ENCODE results near the gene INTS14. TPM values are rescaled to one million over a fixed set of nuclear protein-coding genes. Genes with fewer than 3 reads are reported as not detected.
A peak's percentile ranks its signal among the peaks of the same experiment; 100 is the strongest.

INTS14 gene
- total and polyA plus RNA-seq, 9 of the 15 experiments (the other 6 are each of a cell fraction or from before 2014, with no cell fraction given) = 30.5 to 92.4 (median 46.5) TPM

- TF ChIP-seq CEBPZ (IDR thresholded peaks at IDR 0.05; ENCODE audit: borderline replicate concordance, low read depth, low read length) = no peak
- TF ChIP-seq ZBTB40 (IDR thresholded peaks at IDR 0.05) = peak; percentile 98
- TF ChIP-seq ZBTB40 (CRISPR knock-in tag; IDR thresholded peaks at IDR 0.05) = no peak
- TF ChIP-seq HNRNPLL (IDR thresholded peaks at IDR 0.05; ENCODE audit: low read depth, low read length, poor library complexity, severe bottlenecking) = peak; percentile 31
- TF ChIP-seq ZNF384 (IDR thresholded peaks at IDR 0.05; ENCODE audit: low read depth, low read length) = peak; percentile 51; the same call in 1 of the 2 replicates
- TF ChIP-seq HLTF (IDR thresholded peaks at IDR 0.05) = peak; percentile 81
- no peak for TF ChIP-seq TEAD2 (tag; IDR thresholded peaks at IDR 0.05)
- TF ChIP-seq CBX1 (IDR thresholded peaks at IDR 0.05; ENCODE audit: low read depth) = peak; percentile 96
- TF ChIP-seq PCBP1 (IDR thresholded peaks at IDR 0.05; ENCODE audit: low read depth, low read length, poor library complexity, severe bottlenecking) = peak; percentile 96
- TF ChIP-seq ZKSCAN3 (CRISPR knock-in tag; IDR thresholded peaks at IDR 0.05) = no peak
- TF ChIP-seq ZBTB7A (IDR thresholded peaks at IDR 0.05; ENCODE audit: borderline replicate concordance, control insufficient read depth, low read depth, low read length) = peak; percentile 96
- peak; percentile 73 for TF ChIP-seq CREB1 (IDR thresholded peaks at IDR 0.05)
- TF ChIP-seq CREB1 (CRISPR knock-in tag; IDR thresholded peaks at IDR 0.05) = peak; percentile 72; the same call in 1 of the 2 replicates
These were observed at the start of gene INTS14 (continued) for GRCh38 chr15:65610871-65611718.
